Retinal pigment epithelial cell (primary cell): Measurements from ENCODE around the gene FAM8A1.

Source experiments
- DNase-seq: peaks from one replicate; pipeline ENCODE4 v3.0.0-alpha.2; 2010; ENCODE audit warnings: low read depth
- H3K4me3 ChIP-seq: 2 replicates; pipeline ENCODE4 v1.5.1; 2011; ENCODE audit warnings: mild to moderate bottlenecking, low read length, control low read depth, moderate library complexity
- CTCF ChIP-seq: conservative IDR thresholded peaks from 2 replicates; pipeline ENCODE4 v1.5.1; 2011; ENCODE audit warnings: low read depth, low read length, control low read depth, inconsistent platforms

FAM8A1 gene

GRCh38 chr6:17656644-17657043, 56.5 kb downstream of the FAM8A1 start:
- H3K4me3 ChIP-seq: no peak overlapping the region
- DNase-seq: no peak
- no peak for TF ChIP-seq CTCF
